HK-2 (cell line): Measurements from ENCODE around the gene ANXA9.

ENCODE experiments used
- DNase-seq: peaks from one replicate; pipeline ENCODE4 v3.0.0-alpha.2; 2018; ENCODE audit not compliant: unreplicated experiment

ANXA9 gene, protein sequence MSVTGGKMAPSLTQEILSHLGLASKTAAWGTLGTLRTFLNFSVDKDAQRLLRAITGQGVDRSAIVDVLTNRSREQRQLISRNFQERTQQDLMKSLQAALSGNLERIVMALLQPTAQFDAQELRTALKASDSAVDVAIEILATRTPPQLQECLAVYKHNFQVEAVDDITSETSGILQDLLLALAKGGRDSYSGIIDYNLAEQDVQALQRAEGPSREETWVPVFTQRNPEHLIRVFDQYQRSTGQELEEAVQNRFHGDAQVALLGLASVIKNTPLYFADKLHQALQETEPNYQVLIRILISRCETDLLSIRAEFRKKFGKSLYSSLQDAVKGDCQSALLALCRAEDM

DNA sequence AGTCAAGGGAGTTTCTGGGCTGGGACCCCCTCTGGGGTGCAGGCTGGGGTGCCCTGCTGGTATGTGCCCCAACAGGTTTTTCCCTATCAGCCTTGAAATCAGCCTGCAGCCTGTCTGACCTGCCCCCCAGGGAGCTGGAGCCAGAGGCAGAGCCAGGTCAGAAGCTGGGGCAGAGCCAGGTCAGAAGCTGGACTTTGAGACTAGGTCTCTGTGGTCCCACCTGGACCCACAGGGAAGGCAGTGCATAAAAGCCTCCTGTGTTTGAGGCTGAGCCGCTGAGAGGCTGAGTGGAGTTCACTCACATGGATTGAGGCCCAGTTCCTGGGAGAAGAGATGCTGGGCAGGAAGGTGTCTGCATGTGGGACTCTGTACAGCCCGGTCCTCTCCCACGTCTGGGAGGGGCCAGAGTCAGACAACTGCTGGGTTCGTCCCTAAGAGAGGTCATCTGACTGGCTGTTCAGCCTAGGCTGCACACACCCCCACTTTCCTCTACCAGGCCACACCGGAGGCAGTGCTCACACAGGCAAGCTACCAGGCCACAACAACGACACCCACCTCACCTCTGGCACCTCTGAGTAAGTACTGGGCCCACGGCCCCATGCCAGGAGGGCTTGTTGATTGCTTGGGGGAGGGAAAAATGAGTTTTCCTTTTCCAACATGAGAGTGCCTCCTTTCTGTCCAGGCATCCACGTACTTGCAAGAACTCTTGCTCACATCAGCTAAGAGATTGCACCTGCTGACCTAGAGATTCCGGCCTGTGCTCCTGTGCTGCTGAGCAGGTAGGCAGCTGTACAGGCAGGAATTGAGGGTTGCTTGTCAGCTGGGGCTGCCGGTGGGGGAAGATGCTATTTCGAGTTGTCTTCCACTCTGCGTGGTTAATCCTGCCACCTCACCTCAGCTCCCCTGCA is at the start of gene ANXA9:
ANXA9 (plus strand) TSS at position 488 of the 908 bp plus-strand sequence. CDS start 814 bp downstream, outside the sequence.
- no peak for DNase-seq

GRCh38 chr1:150944856-150945255 is 37.2 kb upstream of the ANXA9 start:
- DNase-seq, result no peak

DNA sequence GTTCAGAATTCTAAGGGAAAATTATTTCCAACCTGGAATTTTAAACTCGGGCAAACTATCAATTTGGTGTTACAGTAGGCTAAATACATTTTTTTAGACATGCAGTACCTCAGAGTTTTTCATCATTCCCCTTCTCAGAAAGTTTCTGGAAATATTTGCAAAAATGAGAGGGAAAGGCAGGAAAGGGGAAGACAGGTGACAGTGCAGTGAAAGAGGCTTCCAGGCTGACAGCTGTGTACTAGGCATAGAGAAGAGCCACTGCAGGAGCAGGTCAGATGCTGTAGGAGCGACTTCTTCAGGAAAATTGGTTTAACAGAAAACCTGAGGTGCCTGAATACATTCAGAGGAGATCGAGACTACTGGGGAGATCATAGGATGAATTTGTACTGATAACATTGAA is 27.4 kb upstream of the ANXA9 start:
- no peak for DNase-seq

- DNase-seq, result no peak
Observed at GRCh38 chr1:150955280-150955679, 26.8 kb upstream of the ANXA9 start.

DNA sequence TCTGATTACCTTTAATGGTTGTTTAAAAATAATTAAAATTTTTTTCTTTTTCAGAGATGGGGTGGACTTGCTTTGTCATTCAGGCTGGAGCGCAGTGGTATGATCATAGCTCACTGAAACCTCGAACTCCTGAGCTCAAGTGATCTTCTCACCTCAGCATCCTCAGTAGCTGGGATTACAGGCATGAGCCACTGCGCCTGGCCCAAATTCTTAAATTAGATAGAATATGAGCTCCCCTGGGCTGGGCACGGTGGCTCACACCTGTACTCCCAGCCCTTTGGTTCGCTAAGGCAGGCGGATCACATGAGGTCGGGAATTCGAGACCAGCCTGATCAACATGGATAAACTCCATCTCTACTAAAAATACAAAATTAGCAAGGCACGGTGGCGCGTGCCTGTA is 24.4 kb upstream of the ANXA9 start:
- no peak for DNase-seq

- DNase-seq, result no peak
Observed at GRCh38 chr1:150960646-150961045, 21.4 kb upstream of the ANXA9 start.

- no peak for DNase-seq
Observed at GRCh38 chr1:150961756-150962155, 20.3 kb upstream of the ANXA9 start.

GRCh38 chr1:150963321-150964163 is 18.6 kb upstream of the ANXA9 start:
- DNase-seq, result no peak

GRCh38 chr1:150964164-150964489 is 18.0 kb upstream of the ANXA9 start:
- DNase-seq, result no peak

DNA sequence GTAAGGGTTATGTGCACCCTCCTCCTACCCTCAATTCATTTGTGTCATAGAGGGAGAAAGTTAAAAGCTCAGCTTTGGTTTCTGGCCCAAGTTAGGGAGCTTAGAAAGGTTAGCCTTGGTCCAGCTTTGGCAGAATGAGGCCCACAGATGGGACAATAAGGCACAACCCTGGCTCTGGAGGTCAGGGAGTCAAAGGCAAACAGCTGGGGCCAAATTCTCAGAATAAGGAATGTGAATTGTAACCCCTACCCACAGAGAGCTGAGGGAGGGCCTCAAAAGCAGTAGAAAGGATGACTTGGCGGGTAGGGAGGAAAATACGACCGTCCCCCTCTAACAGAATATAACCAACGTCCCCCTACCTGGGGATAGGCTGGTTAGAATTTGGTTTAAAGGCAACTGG is 16.5 kb upstream of the ANXA9 start:
- DNase-seq, result no peak

GRCh38 chr1:150966011-150966410 is 16.1 kb upstream of the ANXA9 start:
- no peak for DNase-seq

- no peak for DNase-seq
Observed at GRCh38 chr1:150967936-150968335, 14.2 kb upstream of the ANXA9 start.

GRCh38 chr1:150968491-150968890 is 13.6 kb upstream of the ANXA9 start:
- no peak for DNase-seq

GRCh38 chr1:150969626-150970025 is 12.5 kb upstream of the ANXA9 start:
- no peak for DNase-seq

DNA sequence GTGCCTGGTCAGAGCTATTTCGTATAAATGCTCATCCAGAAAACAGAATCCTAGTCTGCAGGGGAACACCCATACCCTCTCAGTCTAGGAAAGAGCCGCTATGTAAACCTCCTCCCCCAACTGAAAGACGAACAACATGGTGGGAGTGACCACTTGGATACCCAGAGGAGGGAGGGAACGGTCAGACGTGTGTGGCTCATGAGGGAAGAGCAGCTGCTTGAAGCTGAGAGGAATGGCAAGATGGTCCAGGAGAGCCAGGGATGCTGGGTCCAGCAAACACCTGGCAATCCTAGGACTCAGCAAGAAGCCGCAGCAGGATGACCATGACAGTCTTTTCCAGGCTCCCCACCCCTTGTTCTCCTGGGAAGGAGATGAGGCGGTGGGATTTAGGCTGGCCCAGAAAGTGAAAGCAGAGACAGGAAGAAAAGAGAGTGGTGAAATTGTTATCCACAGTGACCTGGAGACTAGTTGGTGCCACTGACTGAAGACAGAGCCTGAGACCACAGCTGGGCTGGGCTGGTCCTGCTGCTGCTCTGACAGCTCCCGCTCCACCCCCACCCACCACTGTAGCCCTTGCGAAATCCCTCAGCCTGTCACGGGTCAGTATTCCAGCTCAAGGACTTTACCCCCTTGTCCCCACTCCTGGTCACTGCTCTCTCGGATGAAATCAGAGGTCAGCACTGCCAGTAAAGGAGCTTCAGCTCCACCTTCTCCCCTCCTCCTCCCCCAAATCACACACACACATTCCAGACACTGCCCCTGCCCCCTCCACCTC is 11.1 kb upstream of the ANXA9 start:
- no peak for DNase-seq

GRCh38 chr1:150971583-150972416 is 10.3 kb upstream of the ANXA9 start:
- no peak for DNase-seq

DNA sequence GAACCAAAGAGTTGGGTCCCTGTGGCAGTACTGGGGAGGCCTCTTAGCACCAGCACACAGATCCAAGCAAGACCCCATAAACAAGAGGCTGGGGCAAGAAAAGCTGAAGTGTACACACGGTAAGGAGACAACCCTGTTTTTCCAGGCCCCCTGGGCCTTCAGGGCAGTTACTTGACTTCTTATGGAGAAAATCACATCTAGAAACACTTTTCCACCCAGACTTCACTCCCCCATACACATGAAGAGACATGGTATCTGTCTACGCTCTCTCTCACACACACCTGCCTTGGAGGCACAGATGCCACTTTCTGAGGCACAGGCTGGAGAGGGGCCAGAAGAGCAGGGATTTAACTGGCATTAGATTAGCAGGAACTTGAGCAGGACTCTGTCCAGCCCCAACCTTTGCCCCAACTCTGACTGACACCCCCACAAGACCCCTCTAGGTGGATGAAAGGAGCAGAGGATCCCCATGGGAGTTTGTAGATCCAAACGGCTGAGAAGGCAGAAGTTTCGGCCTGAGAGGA is 9.6 kb upstream of the ANXA9 start:
- DNase-seq, result no peak

GRCh38 chr1:150973258-150973835 is 8.7 kb upstream of the ANXA9 start:
- DNase-seq, result no peak

DNA sequence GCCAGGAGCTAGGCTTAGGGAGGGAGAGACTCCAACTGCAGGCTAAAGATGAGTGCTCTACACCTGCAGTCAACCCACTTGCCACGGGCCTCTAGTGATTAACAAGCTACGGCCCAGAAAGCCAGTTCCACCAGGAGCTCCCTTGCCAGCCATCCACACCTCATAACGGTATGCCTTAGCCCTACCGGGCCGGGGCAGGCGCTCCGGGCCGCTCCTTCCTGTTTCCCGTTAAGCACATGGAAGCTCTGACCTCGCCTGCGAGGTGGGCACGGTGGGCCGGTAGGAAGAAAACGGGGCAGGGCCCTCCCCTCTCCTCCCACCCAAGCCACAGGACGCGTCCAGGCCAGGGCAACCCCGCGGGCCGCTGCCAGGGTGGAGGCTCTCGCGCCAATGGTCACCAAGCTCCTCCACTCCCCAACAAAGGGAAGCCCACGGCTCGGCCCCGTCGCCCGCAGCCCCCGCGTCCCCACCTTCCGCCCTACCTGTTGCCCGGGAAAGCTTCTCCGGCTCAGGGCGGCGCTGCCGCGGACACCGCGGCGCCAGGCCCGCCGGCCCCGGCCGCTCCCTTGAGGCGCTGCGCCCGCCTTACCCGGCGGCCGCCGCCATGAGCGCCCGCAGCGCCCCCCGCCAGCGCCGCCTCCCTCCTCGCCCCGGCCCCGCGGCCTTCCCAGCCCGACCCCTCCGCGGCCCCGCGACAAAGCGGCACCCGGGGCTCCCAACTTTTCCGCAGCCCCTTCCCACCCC is 8.1 kb upstream of the ANXA9 start:
- peak; percentile 56 for DNase-seq
